ENCODE data around the gene C2orf42.
"Not testable (repeated sequence)": the region's sequence is repeated elsewhere in the genome, so short reads cannot be mapped to it uniquely, and the experiment has no call there.

Gene C2orf42

GRCh38 chr2:70181363-70181956 is 9.4 kb downstream of the C2orf42 start:
- no peak for DNase-seq (ENCODE audit: insufficient read length, low spot score)
- FAIRE-seq = no peak

DNA sequence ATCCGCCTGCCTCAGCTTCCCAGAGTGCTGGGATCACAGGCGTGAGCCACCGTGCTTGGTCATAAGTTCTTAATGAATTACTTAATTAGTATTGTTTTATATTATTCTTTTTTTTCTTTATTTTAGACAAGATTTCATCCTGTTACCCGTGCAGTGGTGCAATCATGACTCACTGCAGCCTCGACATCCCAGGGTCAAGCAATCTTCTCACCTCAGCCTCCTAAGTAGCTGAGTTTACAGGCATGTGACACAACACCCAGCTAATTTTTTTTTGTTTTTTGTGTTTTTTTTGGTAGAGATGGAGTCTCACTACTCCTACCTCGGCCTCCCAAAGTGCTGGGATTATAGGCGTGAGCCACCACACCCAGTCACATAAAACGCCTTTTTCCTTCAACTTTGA is 17.3 kb downstream of the C2orf42 start:
- no peak for FAIRE-seq
- DNase-seq (ENCODE audit: insufficient read length, low spot score) = no peak

DNA sequence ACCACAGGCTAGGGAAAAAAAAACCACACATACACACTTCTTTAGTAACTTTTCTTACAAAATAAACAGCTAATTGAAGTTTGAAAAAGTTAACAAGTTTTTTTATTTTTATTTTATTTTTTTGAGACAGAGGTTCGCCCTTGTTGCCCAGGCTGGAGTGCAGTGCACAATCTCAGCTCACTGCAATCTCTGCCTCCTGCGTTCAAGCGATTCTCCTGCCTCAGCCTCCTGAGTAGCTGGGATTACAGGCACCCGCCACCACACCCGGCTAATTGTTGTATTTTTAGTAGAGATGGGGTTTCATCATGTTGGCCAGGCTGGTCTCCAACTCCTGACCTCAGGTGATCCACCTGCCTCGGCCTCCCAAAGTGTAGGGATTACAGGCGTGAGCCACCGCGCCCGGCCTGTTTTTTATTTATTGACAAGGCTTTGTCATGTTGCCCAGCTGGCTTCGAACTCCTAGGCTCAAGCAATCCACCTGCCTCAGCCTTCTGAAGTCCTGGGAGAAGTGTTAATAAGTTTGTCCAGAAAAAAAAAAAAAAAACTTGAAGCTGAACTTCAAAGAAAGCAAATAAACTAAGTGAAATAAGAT is 21.1 kb downstream of the C2orf42 start:
- FAIRE-seq = not testable (repeated sequence)

GRCh38 chr2:70161069-70161534 is 29.7 kb downstream of the C2orf42 start:
- peak; percentile 28 for DNase-seq (ENCODE audit: insufficient read length, low spot score)
- no peak for FAIRE-seq

More for the DNA sequence above, 21.1 kb downstream of the C2orf42 start:
- DNase-seq (ENCODE audit: insufficient read length, low spot score) = not testable (repeated sequence)

DNA sequence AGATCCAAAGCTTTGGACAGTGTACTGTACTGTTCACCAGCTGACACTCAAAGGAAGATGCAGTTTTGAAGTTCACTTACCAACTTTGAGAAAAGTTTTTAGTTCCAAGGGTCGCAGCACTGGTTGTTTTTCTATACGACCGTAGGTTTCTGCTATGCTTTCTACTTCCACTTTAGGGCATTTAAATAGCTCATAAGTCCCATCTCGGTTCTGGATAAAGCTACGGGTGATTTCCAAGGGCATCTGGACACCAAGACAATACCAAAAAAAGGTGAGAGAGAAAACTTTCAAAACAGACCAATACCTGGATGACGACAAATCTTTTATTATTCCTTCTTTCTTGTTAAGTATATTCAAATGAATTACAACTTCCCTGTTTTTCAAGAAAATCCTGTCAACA is 30.3 kb downstream of the C2orf42 start:
- no peak for DNase-seq (ENCODE audit: insufficient read length, low spot score)
- no peak for FAIRE-seq

DNA sequence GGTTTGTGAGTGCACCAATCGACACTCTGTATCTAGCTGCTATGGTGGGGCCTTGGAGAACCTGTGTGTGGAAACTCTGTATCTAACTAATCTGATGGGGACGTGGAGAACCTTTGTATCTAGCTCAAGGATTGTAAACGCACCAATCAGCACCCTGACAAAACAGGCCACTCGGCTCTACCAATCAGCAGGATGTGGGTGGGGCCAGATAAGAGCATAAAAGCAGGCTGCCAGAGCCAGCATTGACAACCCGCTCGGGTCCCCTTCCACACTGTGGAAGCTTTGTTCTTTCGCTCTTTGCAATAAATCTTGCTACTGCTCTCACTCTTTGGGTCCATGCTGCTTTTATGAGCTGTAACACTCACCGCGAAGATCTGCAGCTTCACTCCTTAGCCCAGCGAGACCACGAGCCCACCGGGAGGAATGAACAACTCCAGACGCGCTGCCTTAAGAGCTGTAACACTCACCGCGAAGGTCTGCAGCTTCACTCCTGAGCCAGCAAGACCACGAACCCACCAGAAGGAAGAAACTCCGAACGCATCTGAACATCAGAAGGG is 41.6 kb downstream of the C2orf42 start:
- not testable (repeated sequence) for DNase-seq (ENCODE audit: insufficient read length, low spot score); FAIRE-seq

GRCh38 chr2:70148211-70148760 is 42.5 kb downstream of the C2orf42 start:
- FAIRE-seq; DNase-seq (ENCODE audit: insufficient read length, low spot score): not testable (repeated sequence)

DNA sequence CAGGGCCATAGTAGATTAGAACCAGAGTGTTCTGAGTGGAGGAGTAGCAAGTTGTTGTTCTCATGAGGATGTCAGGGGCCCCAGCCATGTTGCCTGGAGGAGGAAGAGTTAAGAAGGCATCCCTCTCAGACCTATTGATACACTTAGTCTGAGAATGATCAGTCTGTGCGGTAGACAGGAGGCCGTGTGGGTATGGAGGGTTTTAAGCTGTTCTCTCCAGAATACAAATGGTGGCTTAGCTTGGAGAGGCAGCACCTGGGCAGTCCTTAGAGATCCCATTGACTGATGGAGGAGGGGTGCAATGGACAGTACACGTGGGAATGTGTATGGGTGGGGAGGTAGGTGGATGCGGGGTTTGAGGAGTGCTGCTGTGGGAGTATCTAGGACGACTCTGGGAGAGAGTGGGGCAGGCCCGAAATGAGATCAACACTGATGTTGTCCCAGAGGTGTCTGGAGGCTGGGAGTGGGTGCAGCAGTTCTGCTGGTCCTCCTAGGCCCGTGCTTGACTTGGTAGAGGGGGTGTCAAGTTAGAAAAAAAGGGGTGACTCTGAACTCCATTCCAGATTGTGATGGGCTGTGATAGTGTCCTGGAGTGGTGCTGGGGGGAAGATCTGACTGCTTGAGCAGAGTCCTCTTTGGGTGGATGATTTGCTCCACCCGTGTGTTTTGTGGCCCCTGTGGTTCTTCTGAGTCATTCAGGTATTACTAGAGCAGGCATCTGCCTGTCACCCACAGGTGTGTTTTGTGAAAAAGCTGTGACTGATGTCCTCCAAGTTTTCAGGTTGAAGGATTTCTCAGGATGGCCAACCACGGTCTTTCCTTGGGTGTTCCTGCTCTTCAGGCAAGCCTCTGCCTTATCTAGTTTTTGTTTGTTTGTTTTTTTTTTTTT is 44.7 kb downstream of the C2orf42 start:
- FAIRE-seq = no peak
- DNase-seq (ENCODE audit: insufficient read length, low spot score) = no peak

- no peak for DNase-seq (ENCODE audit: insufficient read length, low spot score)
- no peak for FAIRE-seq
Measured at GRCh38 chr2:70145144-70145490, 45.7 kb downstream of the C2orf42 start.

- DNase-seq (ENCODE audit: insufficient read length, low spot score) (no peak), FAIRE-seq (no peak)
Measured at GRCh38 chr2:70144443-70145143, 46.2 kb downstream of the C2orf42 start.

GRCh38 chr2:70143314-70144150 is 47.3 kb downstream of the C2orf42 start:
- DNase-seq (ENCODE audit: insufficient read length, low spot score) (no peak), FAIRE-seq (peak; percentile 78)

DNA sequence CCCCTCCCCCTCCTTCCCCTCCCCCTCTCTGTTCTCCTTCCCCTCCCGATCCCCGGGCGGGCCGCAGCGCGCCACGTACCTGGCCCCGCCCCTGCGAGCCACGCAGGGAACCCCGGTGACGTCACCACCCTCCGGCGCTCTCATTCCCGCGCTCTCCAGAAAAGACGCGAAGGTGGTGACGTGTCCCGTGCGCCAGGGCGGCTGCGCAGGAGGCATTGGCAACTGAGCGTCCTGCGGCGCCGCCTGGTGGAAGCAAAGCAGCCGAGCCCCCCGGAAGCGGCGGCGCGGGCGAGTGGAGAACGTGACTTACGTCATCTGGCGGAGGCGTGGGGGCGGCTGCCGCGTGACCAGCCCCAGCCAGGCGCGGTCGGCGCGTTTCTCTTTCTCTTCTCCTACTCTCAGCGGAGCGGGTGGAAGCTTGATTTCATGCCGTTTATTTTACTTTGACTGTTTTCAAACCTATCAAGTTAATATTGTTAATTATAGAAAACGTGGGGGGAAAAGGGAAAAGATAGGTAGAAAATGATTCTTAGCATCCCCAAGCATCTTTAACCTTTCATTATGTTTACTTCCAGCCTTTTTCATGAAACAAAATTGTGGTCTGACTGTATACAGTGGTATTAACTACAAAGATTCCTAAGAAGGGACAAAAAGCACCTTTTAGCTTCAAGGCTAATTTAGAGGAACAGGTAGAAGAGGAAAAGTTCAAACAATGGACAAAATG is 48.1 kb downstream of the C2orf42 start:
- FAIRE-seq = peak; percentile 87
- peak; percentile 85 for DNase-seq (ENCODE audit: insufficient read length, low spot score)

DNA sequence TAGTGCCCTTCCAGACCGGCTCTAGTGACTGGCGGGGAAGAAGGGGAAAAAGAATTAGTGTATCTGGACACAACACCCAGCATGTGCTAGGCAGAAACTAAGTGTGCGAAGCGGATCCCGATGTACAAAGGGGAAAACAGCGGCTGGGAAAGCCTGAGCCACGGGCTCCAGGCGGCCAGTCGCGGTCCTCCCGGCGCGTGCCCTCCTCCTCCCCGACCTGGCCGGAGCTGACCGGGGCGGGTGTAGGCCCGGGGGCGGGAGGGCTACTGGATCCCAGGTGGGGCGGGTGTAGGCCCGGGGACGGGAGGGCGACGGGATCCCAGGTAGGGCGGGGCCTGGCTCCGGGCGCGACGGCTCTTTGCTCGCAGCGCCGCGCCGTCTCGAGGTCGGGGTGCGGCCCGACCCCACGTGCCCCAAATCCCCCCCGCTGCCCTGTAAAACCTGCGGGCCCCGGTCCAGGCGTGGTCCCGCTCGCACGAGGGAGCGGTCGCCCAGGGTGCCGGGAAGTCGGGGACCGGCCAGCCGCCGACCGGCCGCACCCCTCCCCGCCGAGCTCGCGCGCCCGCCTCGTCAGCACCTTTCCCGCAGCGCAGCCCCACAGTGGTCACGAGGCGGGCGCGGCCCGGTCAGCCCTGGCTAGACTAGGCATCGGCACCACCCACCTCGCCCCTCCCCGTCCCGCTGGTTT is 48.8 kb downstream of the C2orf42 start:
- DNase-seq (ENCODE audit: insufficient read length, low spot score) (no peak), FAIRE-seq (no peak)

- FAIRE-seq = peak; percentile 84
- no peak for DNase-seq (ENCODE audit: insufficient read length, low spot score)
Measured at GRCh38 chr2:70141212-70141901, 49.5 kb downstream of the C2orf42 start.

DNA sequence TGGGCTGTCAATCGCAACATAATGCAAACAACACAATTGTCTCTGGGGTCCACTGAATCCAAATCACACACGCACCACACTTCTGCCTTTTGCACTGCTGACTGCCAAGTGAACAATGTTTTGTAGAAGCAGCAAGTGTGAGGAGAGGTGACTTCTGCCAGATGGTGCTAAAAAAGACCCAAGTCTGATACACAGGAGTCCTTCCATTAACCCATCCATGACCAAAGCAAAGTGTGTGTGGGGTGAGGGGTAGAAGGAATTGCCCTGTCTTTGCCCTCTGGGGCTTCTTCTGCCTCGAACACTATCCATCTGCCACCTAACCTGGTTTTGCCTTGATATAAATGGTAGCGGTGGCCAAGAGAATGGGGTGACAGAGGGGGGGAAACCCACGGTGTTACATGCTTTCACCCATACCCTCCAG is 50.0 kb downstream of the C2orf42 start:
- FAIRE-seq = no peak

GRCh38 chr2:70134323-70134983 is 56.4 kb downstream of the C2orf42 start:
- DNase-seq (ENCODE audit: insufficient read length, low spot score); FAIRE-seq: not testable (repeated sequence)

More for the DNA sequence above, 50.0 kb downstream of the C2orf42 start:
- no peak for DNase-seq (ENCODE audit: insufficient read length, low spot score)

All from GM19239 (cell line).